ENCODE data around the gene AATK. TPM values are rescaled to one million over a fixed set of nuclear protein-coding genes. Genes with fewer than 3 reads are reported as not detected.

Gene AATK
- total RNA-seq, 1 donor from 2014 or later, result 440 TPM

DNA sequence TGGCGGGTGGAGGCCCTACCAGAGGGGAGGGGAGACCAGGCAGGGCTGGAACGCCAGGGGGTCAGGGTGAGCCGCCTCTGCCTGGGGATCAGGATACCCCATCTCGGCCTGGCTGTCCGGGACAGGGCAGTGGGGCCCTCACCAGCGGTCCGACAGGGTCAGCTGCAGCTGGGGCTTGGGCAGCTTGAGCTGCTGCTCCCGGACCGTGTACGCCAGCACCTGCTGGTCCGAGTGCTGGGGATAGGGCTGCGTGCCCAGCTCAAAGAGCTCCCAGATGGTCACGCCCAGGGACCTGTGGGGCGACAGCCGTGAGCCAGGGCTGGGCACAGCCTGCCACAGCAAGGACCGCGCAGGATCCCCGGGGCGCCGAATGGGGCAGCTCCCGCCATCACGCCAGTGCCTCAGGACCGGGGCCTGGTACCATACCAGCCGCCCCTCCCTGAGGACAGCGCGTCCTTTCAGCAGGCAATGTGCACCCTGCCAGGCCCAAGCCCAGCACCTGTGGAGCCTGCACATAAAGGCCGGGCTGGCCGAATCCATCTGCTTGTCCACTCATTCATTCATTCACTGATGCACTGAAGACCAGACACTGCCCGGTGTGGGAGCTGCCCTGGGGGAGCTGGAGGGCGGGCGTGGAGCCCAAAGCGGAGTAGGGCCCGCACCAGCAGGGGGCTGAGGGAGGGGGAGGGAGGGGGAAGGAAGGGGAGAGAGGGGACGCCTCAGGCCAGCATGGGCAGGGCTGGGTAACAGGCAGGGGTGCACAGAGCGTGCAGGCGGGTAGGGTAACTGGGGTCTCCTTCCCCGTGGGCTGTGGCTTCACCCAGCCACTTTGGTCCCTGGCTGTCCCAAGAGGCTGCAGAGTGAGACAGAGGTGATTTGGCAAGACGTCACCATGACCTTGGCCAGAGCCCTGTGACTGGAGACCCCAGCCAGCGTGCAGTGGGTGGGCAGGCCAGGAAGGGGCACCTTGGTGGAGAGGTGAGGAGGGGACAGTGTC, 42.7 kb downstream of the AATK start:
- ATAC-seq, result no peak
- intact Hi-C loops (cut with DNase I), result no loop called here

GRCh38 chr17:81121841-81122733, 43.9 kb downstream of the AATK start:
- ATAC-seq, result no peak
- intact Hi-C loops (cut with DNase I), result no loop called here
- no peak for DNase-seq (ENCODE audit: low spot score)

More for the DNA sequence above, 42.7 kb downstream of the AATK start:
- no peak for DNase-seq (ENCODE audit: low spot score)

- DNase-seq (ENCODE audit: low spot score), result no peak
- intact Hi-C loops (cut with DNase I), result no loop called here
- ATAC-seq, result no peak
These were observed 45.1 kb downstream of the AATK start for GRCh38 chr17:81120695-81121621.

- ATAC-seq, result no peak
- no peak for DNase-seq (ENCODE audit: low spot score)
- intact Hi-C loops (cut with DNase I), result no loop called here
These were observed 45.9 kb downstream of the AATK start for GRCh38 chr17:81120149-81120484.

DNA sequence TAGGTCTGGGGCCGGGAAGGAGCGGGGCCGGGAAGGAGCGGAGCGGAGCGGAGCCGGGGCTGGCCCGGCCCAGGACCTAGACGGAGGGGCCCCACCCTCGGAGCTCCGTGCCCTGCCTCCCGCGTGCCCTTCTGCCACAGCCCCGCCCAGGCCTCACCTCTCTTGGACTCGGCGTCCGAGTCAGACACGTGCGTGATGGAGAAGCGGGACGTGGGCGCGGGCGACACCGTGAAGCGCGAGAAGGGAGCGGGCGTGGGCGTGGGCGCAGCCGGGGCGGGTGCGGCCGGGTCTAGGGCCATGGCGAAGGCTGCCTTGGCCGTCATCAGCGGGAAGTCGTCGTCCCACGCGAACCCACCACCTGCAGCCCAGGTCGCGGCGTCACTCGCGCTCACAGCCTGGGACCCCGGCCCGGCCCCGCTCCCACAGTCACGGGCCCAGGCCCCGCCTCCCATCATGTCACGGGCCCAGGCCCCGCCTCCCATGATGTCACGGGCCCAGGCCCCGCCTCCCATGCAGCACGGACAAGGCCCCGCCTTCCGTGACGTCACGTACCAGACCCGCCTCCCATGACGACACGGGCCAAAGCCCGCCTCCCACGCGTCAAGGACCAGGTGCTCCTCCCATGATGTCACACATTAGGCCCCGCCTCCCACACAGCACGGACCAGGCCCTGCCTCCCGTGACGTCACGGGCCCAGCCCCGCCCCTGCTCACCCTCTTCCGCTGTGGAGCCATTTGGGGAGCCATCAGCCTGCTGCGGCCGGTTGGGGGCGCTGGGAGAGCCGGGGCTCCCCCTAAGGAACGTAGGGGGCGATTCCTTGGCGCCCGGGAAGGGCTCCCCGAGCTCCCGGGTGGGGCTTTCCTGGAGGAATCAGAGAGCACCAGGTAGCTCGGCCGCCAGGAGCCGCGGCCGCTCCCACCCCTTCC, 46.5 kb downstream of the AATK start:
- ATAC-seq (peak; percentile 78), DNase-seq (ENCODE audit: low spot score) (peak; percentile 96)
- intact Hi-C loops (cut with DNase I), result no loop called here

- intact Hi-C loops (cut with DNase I), result no loop called here
- DNase-seq (ENCODE audit: low spot score) (no peak), ATAC-seq (no peak)
These were observed 47.5 kb downstream of the AATK start for GRCh38 chr17:81118308-81119221.

GRCh38 chr17:81117672-81118198, 48.3 kb downstream of the AATK start:
- no peak for ATAC-seq
- DNase-seq (ENCODE audit: low spot score), result no peak
- intact Hi-C loops (cut with DNase I), result no loop called here

DNA sequence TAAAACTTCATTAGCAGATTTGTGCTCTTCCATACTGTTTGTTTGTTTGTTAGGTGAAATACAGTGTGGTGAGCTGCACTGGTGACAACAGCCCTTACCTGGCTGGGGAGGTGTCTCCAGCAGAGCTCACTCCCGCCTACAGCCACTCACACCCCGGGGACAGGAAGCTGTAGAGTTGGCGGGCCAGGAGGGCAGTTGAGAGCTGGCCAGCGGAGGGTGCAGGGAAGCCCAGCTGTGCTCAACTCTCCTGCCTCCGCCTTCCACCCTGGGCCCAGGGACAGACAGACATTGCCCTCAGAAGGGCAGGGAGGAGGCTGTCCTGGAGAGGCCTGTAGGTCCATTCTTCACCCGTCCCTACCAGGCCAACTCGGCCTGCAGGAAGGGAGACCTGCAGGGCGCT, 49.3 kb downstream of the AATK start:
- intact Hi-C loops (cut with DNase I), result no loop called here
- DNase-seq (ENCODE audit: low spot score) (no peak), ATAC-seq (no peak)

DNA sequence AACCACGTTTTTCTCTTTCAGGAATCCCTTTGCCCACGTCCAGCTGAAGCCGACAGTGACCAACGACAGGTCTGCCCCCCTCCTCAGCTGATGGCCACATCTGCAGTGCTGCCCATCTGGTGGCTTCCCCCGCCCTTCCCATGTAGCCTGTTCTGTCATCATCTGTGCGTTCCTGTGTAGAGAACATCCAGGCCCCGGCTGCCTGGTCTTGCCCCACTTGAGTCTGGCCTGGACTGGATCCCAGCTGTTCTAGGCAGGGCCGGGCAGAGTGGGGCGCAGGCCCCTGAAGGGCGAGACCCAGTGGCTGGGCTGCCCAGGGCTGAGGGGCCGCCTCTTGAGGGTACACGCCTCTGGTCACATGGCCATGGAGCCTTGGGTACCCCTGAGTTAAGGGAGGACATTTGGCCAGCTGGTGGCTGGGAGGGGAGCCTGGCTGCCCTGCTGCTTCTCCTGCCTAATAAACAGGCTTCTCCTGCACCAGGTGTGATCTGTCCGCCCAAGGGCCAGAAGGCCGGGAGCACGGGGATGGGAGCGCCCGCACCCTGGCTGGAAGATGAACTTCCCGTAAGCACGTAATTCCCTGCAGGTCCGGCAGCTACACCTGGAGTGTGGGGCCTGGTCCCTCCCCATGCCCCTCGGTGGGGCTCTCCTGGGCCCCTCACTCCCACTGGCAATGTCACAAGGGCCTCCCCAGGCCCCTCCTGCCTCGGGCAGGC, 50.1 kb downstream of the AATK start:
- intact Hi-C loops (cut with DNase I), result no loop called here
- no peak for ATAC-seq

DNA sequence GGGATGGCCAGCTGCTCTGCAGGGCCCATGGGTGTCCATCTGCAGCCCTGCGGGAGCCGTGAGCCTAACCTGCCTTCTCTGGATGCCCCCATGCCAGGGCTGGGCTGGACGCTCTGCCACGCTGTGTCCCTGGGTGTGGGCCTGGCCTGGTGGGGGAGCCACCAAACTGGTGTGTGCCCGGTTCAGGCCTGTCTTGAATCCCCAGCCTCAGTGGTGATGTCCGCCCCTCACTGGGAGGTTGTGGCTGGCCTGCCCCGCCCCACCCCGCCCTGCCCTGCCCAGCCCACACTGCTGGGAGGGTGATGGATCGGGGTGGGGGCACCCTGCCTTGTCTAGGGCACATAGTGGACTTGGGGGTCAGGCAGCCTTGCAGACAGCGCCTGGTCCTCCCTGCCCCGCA, 50.8 kb downstream of the AATK start:
- DNase-seq (ENCODE audit: low spot score) (no peak), ATAC-seq (no peak)
- intact Hi-C loops (cut with DNase I), result no loop called here

More for the DNA sequence above, 50.1 kb downstream of the AATK start:
- DNase-seq (ENCODE audit: low spot score), result no peak

DNA sequence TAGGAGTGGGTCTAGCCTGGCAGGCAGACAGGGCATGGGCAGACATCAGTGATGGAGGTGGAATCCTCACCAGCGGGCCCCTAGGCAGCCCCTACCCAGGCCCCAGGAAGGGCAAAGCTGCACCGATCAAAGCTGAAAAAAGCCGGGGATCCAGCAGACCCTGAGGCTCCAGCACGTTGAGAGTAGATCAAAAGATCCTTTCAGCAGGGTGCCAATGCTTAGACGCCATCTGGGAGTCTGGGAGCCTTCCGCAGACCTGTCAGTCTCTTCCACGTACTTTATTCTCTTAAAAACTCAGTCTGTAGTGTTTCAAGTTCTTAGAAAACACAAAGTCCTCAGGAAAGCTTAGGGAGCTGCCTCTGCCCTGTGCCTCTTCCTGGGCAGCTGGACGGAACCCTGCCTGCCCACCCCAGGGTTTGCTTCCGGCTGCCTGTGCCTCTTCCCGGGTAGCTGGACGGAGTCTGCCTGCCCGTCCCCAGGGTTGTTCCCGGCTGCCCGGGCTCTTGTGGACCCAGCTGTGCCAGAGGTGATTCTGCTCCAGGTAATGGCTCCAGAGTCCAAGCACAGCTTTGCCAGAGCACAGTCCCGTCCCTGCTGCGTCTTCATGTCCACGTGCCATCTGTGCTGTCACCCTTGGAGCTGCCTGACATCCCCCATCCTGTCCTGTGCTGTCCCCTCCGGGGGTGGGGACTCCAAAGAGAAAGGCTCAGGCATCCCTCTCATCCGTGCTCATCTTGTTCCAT, 51.5 kb downstream of the AATK start:
- intact Hi-C loops (cut with DNase I), result no loop called here
- no peak for ATAC-seq
- DNase-seq (ENCODE audit: low spot score), result no peak

- intact Hi-C loops (cut with DNase I), result no loop called here
- ATAC-seq (no peak), DNase-seq (ENCODE audit: low spot score) (no peak)
These were observed 52.8 kb downstream of the AATK start for GRCh38 chr17:81113158-81113724.

- no peak for DNase-seq (ENCODE audit: low spot score)
- no peak for ATAC-seq
- intact Hi-C loops (cut with DNase I), result no loop called here
These were observed 53.6 kb downstream of the AATK start for GRCh38 chr17:81112450-81112849.

DNA sequence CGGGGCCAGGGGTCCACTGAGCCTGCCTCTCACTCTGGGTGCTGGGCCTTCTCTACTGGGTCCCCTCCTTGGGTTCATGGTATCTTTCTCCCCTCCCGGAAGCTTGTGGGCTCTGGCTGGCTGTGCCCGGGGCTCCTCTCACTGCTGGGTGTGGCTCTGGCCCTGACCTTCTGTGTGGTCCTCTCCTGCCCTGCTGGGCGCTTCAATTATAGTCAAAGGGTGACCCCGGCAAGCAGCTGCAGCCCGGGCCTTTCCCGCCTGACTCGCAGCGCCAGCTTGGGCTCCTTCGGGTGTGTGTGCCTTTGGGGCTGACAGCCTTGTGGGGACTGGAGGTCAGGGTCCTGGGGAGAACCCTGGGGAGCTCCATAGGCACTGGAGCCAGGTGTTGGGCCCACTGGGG, 55.0 kb downstream of the AATK start:
- intact Hi-C loops (cut with DNase I), result no loop called here
- ATAC-seq (no peak), DNase-seq (ENCODE audit: low spot score) (no peak)

DNA sequence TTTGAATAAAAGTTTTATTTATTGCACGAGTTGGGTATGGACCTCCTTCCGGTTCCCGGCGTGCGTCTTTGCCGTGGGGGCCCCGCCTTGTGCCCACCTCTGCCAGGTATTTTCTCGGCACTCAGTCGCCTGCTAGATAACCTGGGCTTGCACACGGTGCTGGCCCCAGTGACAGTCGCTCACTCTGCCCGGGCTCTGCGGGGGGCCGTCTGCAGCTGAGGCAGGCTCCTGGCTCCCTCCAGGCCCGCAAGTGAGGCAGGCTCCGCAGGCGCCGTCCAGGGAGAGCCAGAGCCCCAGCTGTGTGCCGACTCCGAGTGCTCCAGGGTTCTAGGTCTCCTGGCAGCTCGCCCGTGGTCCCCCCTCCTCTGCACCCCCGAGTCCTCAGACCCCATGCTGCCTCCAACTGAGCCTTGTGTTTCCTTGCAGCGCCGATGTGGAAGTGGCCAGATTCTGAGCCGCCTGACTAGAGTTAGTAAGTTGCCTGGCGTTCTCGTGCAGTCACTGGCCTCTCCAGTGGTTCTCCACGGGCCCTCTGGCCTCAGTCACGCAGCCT, 55.5 kb downstream of the AATK start:
- intact Hi-C loops (cut with DNase I), result no loop called here
- ATAC-seq (no peak), DNase-seq (ENCODE audit: low spot score) (no peak)

Measured in sciatic nerve (tissue), 2 donors.